ENCODE measurements around the gene FOCAD.

GRCh38 chr9:20742833-20743232, 58.8 kb downstream of the FOCAD start:
- no peak for TF ChIP-seq CTCF (conservative IDR thresholded peaks at IDR 0.05; ENCODE audit: low read depth, low read length)
- TF ChIP-seq EZH2 (IDR thresholded peaks at IDR 0.05; ENCODE audit: borderline replicate concordance, low read depth, low read length, poor library complexity, severe bottlenecking), result no peak
